OCI-M2 (cell line): ENCODE measurements around the gene RTL3.
"Not testable (repeated sequence)": the region's sequence is repeated elsewhere in the genome, so short reads cannot be mapped to it uniquely, and the experiment has no call there.

Experiments
- DNase-seq: peaks from one replicate; lab custom pipeline; 2025; ENCODE audit not compliant: unreplicated experiment; lab: John Stamatoyannopoulos, UW

The RTL3 gene

GRCh38 chrX:78658845-78659744 lies at the start of gene RTL3:
TSS of gene RTL3 (minus strand) at chrX:78659328. CDS start at chrX:78658420, 908 bp downstream.
- DNase-seq = no peak

GRCh38 chrX:78708816-78709215 lies 49.7 kb upstream of the RTL3 start:
- DNase-seq = no peak

- DNase-seq = no peak
Measured at GRCh38 chrX:78708262-78708661, 49.1 kb upstream of the RTL3 start.

- no peak for DNase-seq
Measured at GRCh38 chrX:78706071-78706470, 46.9 kb upstream of the RTL3 start.

GRCh38 chrX:78693536-78693935 lies 34.4 kb upstream of the RTL3 start:
- no peak for DNase-seq

- DNase-seq = no peak
Measured at GRCh38 chrX:78693012-78693411, 33.9 kb upstream of the RTL3 start.

- no peak for DNase-seq
Measured at GRCh38 chrX:78687586-78687985, 28.5 kb upstream of the RTL3 start.

- DNase-seq = no peak
Measured at GRCh38 chrX:78673246-78673645, 14.1 kb upstream of the RTL3 start.

GRCh38 chrX:78665342-78665741 lies 6.2 kb upstream of the RTL3 start:
- no peak for DNase-seq

- DNase-seq = no peak
Measured at GRCh38 chrX:78661836-78662235, 2.7 kb upstream of the RTL3 start.

- DNase-seq = no peak
Measured at GRCh38 chrX:78659955-78660354, 827 bp upstream of the RTL3 start.

- DNase-seq = no peak
Measured at GRCh38 chrX:78658414-78658813, 714 bp downstream of the RTL3 start.

GRCh38 chrX:78655642-78656041 lies 3.5 kb downstream of the RTL3 start:
- no peak for DNase-seq

- DNase-seq = no peak
Measured at GRCh38 chrX:78653118-78653822, 5.9 kb downstream of the RTL3 start.

GRCh38 chrX:78650906-78651437 lies 8.2 kb downstream of the RTL3 start:
- DNase-seq = no peak

- no peak for DNase-seq
Measured at GRCh38 chrX:78643874-78644273, 15.3 kb downstream of the RTL3 start.

GRCh38 chrX:78643096-78643495 lies 16.0 kb downstream of the RTL3 start:
- no peak for DNase-seq

- DNase-seq = not testable (repeated sequence)
Measured at GRCh38 chrX:78636096-78636495, 23.0 kb downstream of the RTL3 start.

- no peak for DNase-seq
Measured at GRCh38 chrX:78624962-78625909, 33.9 kb downstream of the RTL3 start.

GRCh38 chrX:78624426-78624825 lies 34.7 kb downstream of the RTL3 start:
- no peak for DNase-seq

- no peak for DNase-seq
Measured at GRCh38 chrX:78622831-78623230, 36.3 kb downstream of the RTL3 start.
